Esophagus squamous epithelium (tissue), 4 donors: ENCODE data around the gene FNDC8.

Experiments
- POLR2A ChIP-seq, 4 donors: fragments of 450-650 bp; IDR thresholded peaks; one replicate each; pipeline ENCODE4 v1.6.1; 2017; ENCODE audit warnings: antibody characterized with exemption in 4 of 4, mild to moderate bottlenecking in 4 of 4, moderate library complexity in 3 of 4
- TF ChIP-seq, protein P1 (sequence below), 6 experiments: fragments of 450-650 bp in 4 of 6; fragments of 200-600 bp in 2 of 6; sonication (generic) in 2 of 6; IDR thresholded peaks; one replicate each; pipeline ENCODE4 v1.5.1; 2016 to 2019; ENCODE audit warnings: antibody characterized with exemption in 6 of 6, mild to moderate bottlenecking in 4 of 6, moderate library complexity in 4 of 6

DNA sequence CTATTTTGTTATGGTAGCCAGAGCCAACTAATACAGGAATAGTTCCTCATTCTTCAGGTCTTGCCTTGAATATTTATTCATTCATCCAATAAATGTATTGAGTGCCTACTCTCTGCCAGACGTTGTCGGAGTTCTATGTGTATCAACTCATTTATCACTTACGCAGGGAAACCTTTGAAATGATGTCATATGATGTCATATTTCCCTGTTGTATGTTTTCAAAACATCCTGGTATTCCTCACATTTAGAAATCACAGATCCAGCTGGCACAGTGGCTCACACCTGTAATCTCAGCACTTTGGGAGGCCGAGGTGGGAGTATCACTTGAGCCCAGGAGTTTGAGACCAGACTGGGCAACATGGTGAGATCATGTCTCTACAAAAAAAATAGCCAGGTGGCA lies 23.4 kb downstream of the FNDC8 start:
- TF ChIP-seq, protein P1, sequence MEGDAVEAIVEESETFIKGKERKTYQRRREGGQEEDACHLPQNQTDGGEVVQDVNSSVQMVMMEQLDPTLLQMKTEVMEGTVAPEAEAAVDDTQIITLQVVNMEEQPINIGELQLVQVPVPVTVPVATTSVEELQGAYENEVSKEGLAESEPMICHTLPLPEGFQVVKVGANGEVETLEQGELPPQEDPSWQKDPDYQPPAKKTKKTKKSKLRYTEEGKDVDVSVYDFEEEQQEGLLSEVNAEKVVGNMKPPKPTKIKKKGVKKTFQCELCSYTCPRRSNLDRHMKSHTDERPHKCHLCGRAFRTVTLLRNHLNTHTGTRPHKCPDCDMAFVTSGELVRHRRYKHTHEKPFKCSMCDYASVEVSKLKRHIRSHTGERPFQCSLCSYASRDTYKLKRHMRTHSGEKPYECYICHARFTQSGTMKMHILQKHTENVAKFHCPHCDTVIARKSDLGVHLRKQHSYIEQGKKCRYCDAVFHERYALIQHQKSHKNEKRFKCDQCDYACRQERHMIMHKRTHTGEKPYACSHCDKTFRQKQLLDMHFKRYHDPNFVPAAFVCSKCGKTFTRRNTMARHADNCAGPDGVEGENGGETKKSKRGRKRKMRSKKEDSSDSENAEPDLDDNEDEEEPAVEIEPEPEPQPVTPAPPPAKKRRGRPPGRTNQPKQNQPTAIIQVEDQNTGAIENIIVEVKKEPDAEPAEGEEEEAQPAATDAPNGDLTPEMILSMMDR (IDR thresholded peaks at IDR 0.05): no peak
- TF ChIP-seq POLR2A (IDR thresholded peaks at IDR 0.05): no peak
